ENCODE measurements around the gene CELA1. TPM values are rescaled to one million over a fixed set of nuclear protein-coding genes. Genes with fewer than 3 reads are reported as not detected.

CELA1 gene
- total RNA-seq, 1 experiment from 2014 or later: not detected

GRCh38 chr12:51386351-51386750 is 39.9 kb upstream of the CELA1 start:
- RAD21 ChIA-PET (ENCODE audit: low non-redundant PET in 1 of 2, low total read pairs in 2 of 2, uncharacterized antibody in 2 of 2, unreplicated experiment in 2 of 2): no interaction called here
- DNase-seq (ENCODE audit: low read depth, low spot score): no peak
- 0 out of 4 replicates have a peak, but pooled peaks cover 0 to 4% of the 10 kb centered on the region in 2 experiments for H3K36me3 ChIP-seq (ENCODE audit: control insufficient read depth in 1 of 2, insufficient read depth in 2 of 2, low read length in 2 of 2)
- H3K27me3 ChIP-seq (ENCODE audit: insufficient read depth, low read length): no peaks in the 10 kb centered on the region
- no peak for ATAC-seq
- H3K9ac ChIP-seq (ENCODE audit: low read length): no peak overlapping the region
- no peak overlapping the region for H3K27ac ChIP-seq (ENCODE audit: low read depth, low read length)
- TF ChIP-seq ZBTB33 (IDR thresholded peaks at IDR 0.05; ENCODE audit: extremely low read depth, insufficient replicate concordance, low read length) (no peak), ZNF274 (IDR thresholded peaks at IDR 0.05; ENCODE audit: low read depth, low read length) (no peak), ELF1 (IDR thresholded peaks at IDR 0.05; ENCODE audit: borderline replicate concordance, low read depth) (no peak), RAD21 (IDR thresholded peaks at IDR 0.05; ENCODE audit: low read depth) (no peak), EGR1 (IDR thresholded peaks at IDR 0.05; ENCODE audit: low read depth) (no peak), EZH2phosphoT487 (IDR thresholded peaks at IDR 0.05; ENCODE audit: borderline replicate concordance) (no peak), SRF (IDR thresholded peaks at IDR 0.05; ENCODE audit: low read depth) (no peak), CBX3 (IDR thresholded peaks at IDR 0.05; ENCODE audit: low read depth) (no peak), CEBPB (IDR thresholded peaks at IDR 0.05; ENCODE audit: low read depth) (no peak), CTCF (IDR thresholded peaks at IDR 0.05 in 2 of 3, conservative IDR thresholded peaks at IDR 0.05 in 1 of 3; ENCODE audit: borderline replicate concordance in 1 of 3, insufficient read depth in 1 of 3, low read depth in 2 of 3, low read length in 2 of 3) (no peak), POLR2A (IDR thresholded peaks at IDR 0.05; ENCODE audit: borderline replicate concordance, extremely low read depth, insufficient read depth, insufficient read length) (no peak)
- TF ChIP-seq, protein P1, sequence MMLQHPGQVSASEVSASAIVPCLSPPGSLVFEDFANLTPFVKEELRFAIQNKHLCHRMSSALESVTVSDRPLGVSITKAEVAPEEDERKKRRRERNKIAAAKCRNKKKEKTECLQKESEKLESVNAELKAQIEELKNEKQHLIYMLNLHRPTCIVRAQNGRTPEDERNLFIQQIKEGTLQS (IDR thresholded peaks at IDR 0.05): no peak
- H3K4me1 ChIP-seq (ENCODE audit: control insufficient read depth in 1 of 2, insufficient read depth in 2 of 2, low read length in 2 of 2): peaks cover 0 to 10% of the 10 kb centered on the region in 2 experiments; a peak in 2 of 4 replicates
- H4K20me1 ChIP-seq (ENCODE audit: insufficient read depth): no peaks in the 10 kb centered on the region
- no peak overlapping the region for H2AFZ ChIP-seq (ENCODE audit: low read depth, low read length, poor library complexity, severe bottlenecking)
- intact Hi-C loops (cut with micrococcal nuclease): no loop called here
- no peak overlapping the region for H3K4me2 ChIP-seq (ENCODE audit: low read length)
- H3K9me2 ChIP-seq (ENCODE audit: insufficient read depth): no peaks in the 10 kb centered on the region
- H3K9me3 ChIP-seq (ENCODE audit: control insufficient read depth in 1 of 2, insufficient read depth in 1 of 2, low read depth in 1 of 2, low read length in 2 of 2): no peaks in the 10 kb centered on the region
- H3K79me2 ChIP-seq (ENCODE audit: insufficient read depth, low read length): no peaks in the 10 kb centered on the region
- BruUV-seq (replicated peaks): no TSS peak
- CTCF ChIA-PET: no interaction called here
- no peak overlapping the region for H3K4me3 ChIP-seq (replicated peaks in 1 of 2; ENCODE audit: low read depth in 1 of 2, low read length in 2 of 2)
- POLR2A ChIA-PET: no interaction called here
